KOPT-K1 (cell line): Measurements from ENCODE around the gene ATP5F1B.
"Not testable (repeated sequence)": the region's sequence is repeated elsewhere in the genome, so short reads cannot be mapped to it uniquely, and the experiment has no call there.

ENCODE experiments used
- H3K27ac ChIP-seq: fragments of 200-600 bp; sonication (generic); 2 replicates; pipeline ENCODE4 v1.5.1; 2016; ENCODE audit warnings: antibody characterized with exemption, mild to moderate bottlenecking, low read depth, low read length; ENCODE audit not compliant: poor library complexity, severe bottlenecking
- H3K36me3 ChIP-seq: fragments of 200-600 bp; sonication (generic); 2 replicates; pipeline ENCODE4 v1.5.1; 2017; ENCODE audit warnings: antibody characterized with exemption, mild to moderate bottlenecking, low read length, moderate library complexity; ENCODE audit not compliant: insufficient read depth
- H3K9me3 ChIP-seq: fragments of 200-600 bp; sonication (generic); 2 replicates; pipeline ENCODE4 v1.5.1; 2017; ENCODE audit warnings: antibody characterized with exemption, low read length, mild to moderate bottlenecking; ENCODE audit not compliant: insufficient read depth, poor library complexity, severe bottlenecking

The ATP5F1B gene

DNA sequence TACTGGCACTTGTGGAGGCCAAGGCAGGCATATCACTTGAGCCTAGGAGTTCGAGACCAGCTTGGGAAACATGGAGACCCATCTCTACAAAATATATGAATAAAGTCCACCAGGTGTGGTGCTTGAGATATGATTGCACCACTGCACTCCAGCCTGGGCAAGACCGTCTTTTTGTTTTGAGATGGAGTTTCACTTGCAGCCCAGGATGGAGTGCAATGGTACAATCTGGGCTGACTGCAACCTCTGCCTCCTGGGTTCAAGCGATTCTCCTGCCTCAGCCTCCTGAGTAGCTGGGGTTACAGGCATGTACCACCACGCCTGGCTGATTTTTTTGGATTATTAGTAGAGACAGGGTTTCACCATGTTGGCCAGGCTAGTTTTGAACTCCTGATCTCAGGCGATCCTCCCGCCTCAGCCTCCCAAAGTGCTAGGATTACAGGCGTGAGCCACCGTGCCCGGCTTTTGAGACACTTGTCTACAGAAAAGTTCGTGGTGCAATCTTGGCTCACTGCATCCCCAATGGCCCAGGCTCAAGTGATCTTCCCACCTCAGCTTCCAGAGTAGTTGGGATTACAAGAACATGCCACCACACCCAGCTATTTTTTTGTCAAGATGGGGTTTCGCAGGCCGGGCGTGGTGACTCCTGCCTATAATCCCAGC lies 16.3 kb upstream of the ATP5F1B start:
- Histone ChIP-seq H3K27ac (no peak overlapping the region), H3K36me3 (peaks cover 72% of the 10 kb centered on the region), H3K9me3 (no peaks in the 10 kb centered on the region)

DNA sequence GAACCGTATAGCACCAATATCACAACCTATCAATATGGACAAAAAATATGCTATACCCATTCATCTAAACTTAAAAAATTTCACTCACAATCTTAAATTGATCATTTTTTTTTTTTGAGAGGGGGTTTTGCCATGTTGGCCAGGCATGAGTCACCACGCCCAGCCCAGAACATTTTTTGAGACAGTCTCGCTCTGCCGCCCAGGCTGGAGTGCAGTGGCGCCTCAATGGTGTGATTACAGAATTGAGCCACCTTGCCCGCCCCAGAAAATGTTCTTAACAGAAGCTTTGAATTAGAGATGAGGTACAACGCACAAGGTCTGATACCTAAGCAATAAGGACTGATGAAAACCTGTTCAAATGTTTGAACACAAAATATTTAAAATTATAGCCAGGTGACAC lies 15.8 kb upstream of the ATP5F1B start:
- Histone ChIP-seq H3K27ac (no peak overlapping the region), H3K36me3 (peaks cover 67% of the 10 kb centered on the region), H3K9me3 (no peaks in the 10 kb centered on the region)

DNA sequence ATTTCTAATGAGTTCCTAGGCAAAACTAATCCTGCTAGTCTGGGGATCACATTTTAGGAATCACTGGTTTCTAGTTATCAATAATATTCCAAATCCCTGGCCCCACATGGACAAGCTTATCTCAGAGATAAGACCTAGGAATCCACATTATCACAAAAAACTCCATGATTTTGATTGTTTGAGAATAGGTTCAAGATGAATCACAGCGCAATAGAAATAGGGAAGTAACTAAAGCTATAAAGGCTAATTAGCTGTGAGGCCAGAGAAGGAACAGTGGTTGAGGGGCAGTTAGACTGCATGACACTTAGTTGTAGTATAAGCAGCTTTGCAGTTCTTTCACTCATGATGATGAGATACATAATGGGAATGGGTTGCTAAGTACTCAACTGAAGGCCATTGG lies 13.1 kb upstream of the ATP5F1B start:
- peaks cover 20% of the 10 kb centered on the region for H3K9me3 ChIP-seq
- peaks cover 40% of the 10 kb centered on the region for H3K36me3 ChIP-seq
- no peak overlapping the region for H3K27ac ChIP-seq

DNA sequence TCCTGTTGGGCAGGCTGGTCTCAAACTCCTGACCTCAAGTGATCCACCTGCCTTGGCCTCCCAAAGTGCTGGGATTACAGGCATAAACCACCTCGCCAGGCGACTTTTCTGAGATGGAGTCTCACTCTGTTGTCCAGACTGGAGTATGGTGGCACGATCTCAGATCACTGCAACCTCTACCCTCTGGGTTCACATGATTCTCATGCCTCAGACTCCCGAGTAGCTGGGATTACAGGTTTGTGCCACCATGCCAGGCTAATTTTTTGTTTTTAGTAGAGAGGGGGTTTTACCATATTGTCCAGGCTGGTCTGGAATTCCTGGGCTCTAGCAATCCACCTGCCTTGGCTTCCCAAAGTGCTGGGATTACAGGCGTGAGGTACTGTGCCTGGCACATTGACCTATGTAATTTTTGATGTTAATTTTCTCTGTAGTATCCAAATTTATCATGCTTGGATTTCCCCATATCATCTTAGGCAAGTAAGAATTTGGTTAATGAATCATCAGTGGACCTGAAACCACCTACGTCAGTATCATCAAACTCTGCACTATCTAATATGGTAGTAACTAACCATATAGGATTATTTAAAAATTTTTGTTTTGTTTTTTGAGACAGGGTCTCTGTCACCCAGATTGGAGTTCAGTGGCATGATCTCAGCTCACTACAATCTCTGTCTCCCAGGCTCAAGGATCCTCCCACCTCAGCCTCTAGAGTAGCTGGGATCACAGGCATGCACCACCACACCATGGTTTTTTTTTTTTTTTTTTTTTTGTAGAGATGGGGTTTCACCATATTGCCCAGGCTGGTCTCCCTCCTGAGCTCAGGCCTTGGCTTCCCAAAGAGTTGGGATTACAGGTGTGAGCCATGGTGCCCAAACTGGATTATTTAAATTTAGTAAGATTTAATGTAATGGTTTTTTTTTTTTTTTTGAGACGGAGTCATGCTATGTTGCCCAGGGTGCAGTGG lies 11.9 kb upstream of the ATP5F1B start:
- Histone ChIP-seq H3K9me3 (peaks cover 31% of the 10 kb centered on the region), H3K27ac (no peak overlapping the region), H3K36me3 (peaks cover 28% of the 10 kb centered on the region)

DNA sequence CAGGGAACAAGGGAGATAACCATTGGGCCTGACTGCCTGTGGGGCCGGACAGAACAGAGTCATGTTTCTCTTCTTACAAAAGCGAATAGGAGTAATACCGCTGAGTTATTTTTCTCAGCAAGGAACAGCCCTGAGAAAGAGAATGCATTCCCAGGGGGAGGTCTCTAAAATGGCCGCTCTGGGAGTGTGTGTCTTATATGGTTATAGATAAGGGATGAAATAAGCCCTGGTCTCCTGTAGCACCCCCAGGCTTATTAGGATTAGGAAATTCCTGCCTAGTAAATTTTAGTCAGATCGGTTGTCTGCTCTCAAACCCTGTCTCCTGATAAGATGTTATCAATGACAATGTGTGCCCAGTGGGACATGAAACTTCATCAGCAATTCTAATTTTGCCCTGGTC lies 8.0 kb upstream of the ATP5F1B start:
- H3K36me3 ChIP-seq, H3K27ac ChIP-seq: not testable (repeated sequence)
- H3K9me3 ChIP-seq, result peaks cover 33% of the 10 kb centered on the region

DNA sequence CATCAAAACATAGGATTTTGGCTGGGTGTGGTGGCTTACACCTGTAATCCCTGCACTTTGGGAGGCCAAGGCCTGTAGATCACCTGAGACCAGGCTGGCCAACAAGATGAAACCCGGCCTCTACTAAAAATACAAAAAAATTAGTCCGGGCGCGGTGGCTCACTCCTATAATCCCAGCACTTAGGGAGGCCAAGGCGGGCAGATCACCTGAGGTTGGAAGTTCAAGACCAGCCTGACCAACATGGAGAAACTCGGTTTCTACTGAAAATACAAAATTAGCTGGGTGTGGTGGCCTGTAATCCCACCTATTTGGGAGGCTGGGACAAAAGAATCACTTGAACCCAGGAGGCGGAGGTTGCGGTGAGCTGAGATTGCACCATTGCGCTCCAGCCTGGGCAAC lies 2.2 kb upstream of the ATP5F1B start:
- peaks cover 24% of the 10 kb centered on the region for H3K36me3 ChIP-seq
- not testable (repeated sequence) for H3K9me3 ChIP-seq, H3K27ac ChIP-seq

DNA sequence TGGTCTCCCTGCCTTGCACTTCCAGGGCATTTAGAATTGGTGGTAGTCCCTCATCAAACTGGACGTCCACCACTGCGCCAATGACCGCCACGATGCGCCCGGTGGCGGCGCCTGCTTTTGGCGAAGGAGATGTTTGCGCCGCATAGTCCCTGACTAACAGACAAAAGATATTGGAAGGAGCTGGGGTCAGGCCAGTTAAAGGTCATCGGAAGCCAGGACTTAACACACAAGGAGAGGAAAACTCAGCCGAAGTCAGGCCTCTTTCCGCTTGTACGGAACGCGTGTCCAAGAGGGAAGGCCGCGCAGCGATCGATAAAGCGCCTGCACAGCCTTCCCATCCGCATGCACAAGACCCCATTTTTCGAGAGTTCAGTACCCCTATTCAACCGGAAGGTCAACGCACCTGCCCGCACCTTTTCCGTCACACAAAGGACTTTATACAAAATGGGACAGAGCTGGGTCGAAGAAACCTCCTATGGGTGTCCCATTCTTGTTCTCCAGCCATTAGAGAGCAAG lies 525 bp downstream of the ATP5F1B start:
- Histone ChIP-seq H3K27ac (peak overlapping the region; percentile 93), H3K9me3 (no peaks in the 10 kb centered on the region), H3K36me3 (peaks cover 52% of the 10 kb centered on the region)

DNA sequence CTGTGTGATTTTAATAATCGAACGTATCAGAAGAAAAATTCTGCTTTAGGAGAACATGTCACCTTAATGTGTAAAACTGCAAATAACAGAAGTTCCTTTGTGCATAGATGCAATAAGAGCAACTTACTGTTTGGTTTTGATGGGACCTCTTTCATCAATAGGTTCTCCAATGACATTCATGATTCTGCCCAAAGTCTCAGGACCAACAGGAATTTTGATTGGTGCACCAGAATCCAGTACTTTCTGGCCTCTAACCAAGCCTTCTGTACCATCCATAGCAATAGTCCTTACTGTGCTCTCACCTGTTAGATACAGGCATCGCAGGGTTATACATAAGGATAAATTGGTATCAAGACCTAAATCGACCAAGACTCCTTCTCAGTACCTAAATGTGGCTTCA lies 1.1 kb downstream of the ATP5F1B start:
- Histone ChIP-seq H3K27ac (peak overlapping the region; percentile 93), H3K9me3 (no peaks in the 10 kb centered on the region), H3K36me3 (peaks cover 58% of the 10 kb centered on the region)

DNA sequence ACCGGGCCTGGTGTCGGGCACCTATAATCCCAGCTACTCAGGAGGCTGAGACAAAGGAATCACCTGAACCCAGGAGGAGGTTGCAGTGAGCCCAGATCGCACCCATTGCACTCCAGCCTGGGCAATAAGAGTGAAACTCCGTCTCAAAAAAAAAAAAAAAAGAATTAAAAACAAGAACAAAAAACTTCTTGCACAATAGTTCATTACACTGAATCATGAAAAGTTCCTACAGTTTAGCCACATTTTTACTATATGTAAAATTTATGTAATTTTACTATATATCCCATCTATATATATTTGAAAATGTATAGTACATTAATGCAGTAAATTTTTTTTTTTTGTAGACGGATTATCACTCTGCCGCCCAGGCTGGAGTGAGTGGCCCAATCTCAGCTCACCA lies 4.6 kb downstream of the ATP5F1B start:
- no peaks in the 10 kb centered on the region for H3K9me3 ChIP-seq
- H3K36me3 ChIP-seq, result peaks cover 85% of the 10 kb centered on the region
- H3K27ac ChIP-seq, result no peak overlapping the region

DNA sequence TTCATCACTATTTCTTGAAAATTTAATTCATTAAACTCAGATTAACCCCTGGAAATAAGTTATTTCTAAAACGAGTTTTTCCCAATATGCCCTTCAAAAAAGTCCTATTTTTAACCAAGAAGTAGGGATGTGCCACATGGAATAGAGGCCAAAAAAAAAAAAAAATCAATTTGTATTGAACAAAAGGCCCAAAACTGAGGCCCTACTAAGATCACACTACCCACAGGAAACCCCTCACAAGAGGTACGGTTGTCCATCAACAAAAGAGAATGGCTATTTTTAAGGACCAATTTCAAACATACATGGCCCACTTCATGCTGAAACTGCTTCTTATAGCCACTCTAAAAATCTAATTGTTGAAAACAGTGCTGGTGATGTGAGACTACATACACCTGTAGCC lies 8.2 kb downstream of the ATP5F1B start:
- Histone ChIP-seq H3K36me3 (peaks cover 57% of the 10 kb centered on the region), H3K9me3 (no peaks in the 10 kb centered on the region), H3K27ac (no peak overlapping the region)

DNA sequence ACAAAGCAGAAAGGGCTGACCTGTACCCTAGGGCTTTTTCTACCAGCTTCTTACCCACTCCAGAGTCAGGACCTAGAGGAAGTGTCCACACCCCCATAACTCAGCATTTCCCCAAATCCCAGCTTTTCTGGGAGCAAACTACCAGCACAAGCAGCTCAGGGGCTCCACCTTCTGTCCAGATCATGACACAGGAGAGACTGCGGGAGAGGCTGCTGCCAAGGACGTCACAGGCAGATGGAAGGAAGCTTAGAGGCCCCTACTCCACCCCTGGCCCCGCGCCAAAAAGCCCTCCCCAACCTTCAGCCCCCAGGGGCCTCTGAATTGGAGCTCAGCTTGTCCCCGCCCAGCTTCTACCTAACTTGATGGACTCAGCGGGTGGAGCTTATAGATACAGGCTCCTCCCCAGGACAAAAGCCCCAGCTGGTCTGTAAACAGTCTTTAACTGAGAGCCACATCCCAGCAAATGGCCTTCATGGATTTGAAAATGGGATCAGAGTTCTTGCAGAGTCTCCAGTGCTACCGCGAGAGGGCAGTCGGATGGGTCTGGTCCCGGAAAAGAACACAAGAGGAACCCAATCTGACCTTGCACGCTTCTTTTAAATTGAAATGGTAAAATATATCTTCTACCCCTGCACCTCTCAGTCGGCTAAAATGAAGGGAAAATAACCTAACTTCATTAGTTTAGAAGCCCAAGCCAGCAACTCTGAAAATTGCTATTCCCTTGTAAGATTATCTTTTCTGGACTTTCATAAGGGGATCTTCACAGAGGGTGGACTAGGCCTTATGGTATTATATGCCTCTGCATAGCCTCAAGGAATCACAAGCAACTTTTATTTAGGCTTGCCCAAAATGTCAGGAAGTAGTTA lies 8.9 kb downstream of the ATP5F1B start:
- Histone ChIP-seq H3K27ac (peak overlapping the region; percentile 84), H3K9me3 (no peaks in the 10 kb centered on the region), H3K36me3 (peaks cover 50% of the 10 kb centered on the region)

DNA sequence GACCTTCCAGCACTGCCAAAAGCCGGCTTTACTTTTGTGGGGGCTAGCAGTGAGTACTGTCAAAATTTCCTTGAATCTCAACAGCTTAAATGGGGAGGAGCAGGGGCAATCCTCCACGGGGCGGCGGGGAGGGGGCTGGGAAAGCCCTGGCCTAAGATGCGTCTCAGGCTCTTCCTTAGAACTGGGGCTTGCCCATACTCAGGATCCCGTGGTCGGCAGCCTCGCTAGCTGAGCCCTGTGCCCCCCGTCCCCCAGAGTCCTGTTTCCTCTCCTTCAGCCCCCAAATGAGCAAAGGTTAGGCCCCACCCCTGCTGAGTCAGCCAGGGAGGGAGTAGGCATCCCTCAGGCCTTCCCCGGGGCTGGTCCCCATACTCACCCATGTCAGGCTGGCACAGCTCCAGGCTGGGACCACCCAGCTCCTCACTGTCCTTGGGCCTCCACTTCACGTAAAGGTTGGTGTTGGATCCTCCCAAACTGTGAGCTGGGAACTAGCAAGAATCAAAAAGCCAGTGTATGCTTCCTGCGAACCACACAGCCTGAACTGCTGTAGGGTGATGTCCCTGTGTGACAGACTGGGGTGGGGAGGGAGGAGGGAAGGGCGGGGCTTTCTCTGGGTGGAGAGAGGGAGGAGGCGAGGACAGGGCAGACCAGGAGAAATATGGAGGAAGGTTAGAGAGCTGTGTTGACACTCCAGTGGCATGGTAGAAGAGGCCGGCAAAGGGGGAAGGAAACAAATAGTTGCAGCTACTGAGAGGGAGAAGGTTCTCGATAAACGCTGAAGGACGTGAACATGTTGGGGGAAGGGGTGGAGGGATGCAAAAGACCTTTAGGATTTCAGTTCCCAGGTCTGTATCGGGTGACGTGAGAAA lies 9.7 kb downstream of the ATP5F1B start:
- no peaks in the 10 kb centered on the region for H3K9me3 ChIP-seq
- peak overlapping the region; percentile 84 for H3K27ac ChIP-seq
- H3K36me3 ChIP-seq, result peaks cover 41% of the 10 kb centered on the region

DNA sequence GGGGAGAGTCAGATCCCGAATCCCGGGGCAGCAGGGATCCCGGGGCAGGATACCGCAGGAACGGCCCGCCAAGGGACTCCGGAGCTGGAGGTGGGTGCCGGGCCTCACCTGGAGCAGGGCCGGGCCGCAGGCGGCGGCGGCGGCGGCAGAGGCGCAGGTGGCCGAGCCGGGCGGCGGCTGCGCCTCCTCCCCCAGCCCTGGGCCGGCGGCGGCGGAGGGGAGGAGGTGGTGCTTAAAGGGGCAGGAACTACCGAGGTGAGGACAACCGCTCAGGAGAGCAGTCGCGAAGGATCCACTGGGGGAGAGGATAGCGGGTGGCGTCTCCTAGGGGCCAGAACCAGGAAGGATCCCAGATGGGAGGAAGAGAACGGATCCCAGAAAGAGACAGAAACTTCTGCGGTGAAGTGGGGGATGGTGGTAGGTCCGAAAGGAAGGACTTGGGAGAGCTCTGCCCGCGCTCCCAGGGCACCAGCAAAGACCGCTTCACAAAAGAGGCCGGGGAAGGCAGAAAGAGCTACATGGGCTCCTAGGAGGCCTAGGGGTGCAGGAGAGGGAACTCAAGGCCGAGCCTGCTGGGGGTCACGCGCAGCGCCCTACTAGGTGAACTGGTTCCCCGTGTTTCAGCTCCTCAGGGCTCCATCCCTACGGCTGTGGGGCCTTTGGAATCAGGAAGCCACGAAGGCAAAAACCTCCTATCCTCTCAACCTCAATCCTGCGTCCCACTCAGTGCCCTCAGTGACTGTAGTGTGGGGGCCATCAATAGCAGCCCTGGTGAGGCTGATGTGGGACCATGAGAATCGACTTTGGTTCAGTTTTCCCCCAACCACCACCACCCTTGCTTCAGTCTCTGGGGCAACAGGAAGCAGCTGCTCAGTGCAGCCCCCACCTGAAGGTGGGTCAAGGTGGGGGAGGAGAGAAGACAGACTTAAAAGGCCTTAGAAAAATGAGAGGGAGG lies 10.7 kb downstream of the ATP5F1B start:
- Histone ChIP-seq H3K36me3 (peaks cover 32% of the 10 kb centered on the region), H3K27ac (peak overlapping the region; percentile 84), H3K9me3 (no peaks in the 10 kb centered on the region)
